HepG2 (cell line): Measurements from ENCODE around the gene RPL11. TPM values are rescaled to one million over a fixed set of nuclear protein-coding genes. Genes with fewer than 3 reads are reported as not detected.

Experiments
- ATAD3A ChIP-seq: sonication (generic); formaldehyde crosslinking; IDR thresholded peaks from 2 replicates; pipeline ENCODE4 v1.4.0; 2020; ENCODE audit warnings: missing genetic modification reagents
- BRCA1 ChIP-seq: sonication (generic); formaldehyde crosslinking; IDR thresholded peaks from 2 replicates; pipeline ENCODE4 v1.4.0; 2020; ENCODE audit warnings: missing genetic modification reagents
- CEBPB ChIP-seq: IDR thresholded peaks from 2 replicates; pipeline ENCODE4 v1.6.1; 2011; ENCODE audit warnings: low read depth, low read length, improper control_type of control experiment, borderline replicate concordance
- CSRNP2 ChIP-seq: sonication (generic); formaldehyde crosslinking; conservative IDR thresholded peaks from 2 replicates; pipeline ENCODE4 v1.8.0; 2022; ENCODE audit warnings: low read depth, missing genetic modification reagents
- ETV5 ChIP-seq: IDR thresholded peaks from 2 replicates; pipeline ENCODE4 v1.6.1; 2018; ENCODE audit warnings: missing biosample characterization, missing genetic modification reagents, inconsistent platforms, borderline replicate concordance
- GPN1 ChIP-seq: sonication (generic); formaldehyde crosslinking; IDR thresholded peaks from 2 replicates; pipeline ENCODE4 v1.5.1; 2020; ENCODE audit warnings: missing genetic modification reagents, borderline replicate concordance
- HDAC1 ChIP-seq: sonication (generic); formaldehyde crosslinking; IDR thresholded peaks from 2 replicates; pipeline ENCODE4 v1.5.1; 2020; ENCODE audit warnings: mild to moderate bottlenecking, missing genetic modification reagents
- IRF2 ChIP-seq: IDR thresholded peaks from 2 replicates; pipeline ENCODE4 v1.6.1; 2018; ENCODE audit warnings: missing genetic modification reagents, missing compliant biosample characterization
- KAT8 ChIP-seq: IDR thresholded peaks from 2 replicates; pipeline ENCODE4 v1.6.1; 2016; ENCODE audit warnings: missing genetic modification reagents, missing compliant biosample characterization
- MXD1 ChIP-seq: sonication (generic); formaldehyde crosslinking; IDR thresholded peaks from 2 replicates; pipeline ENCODE4 v1.4.0; 2020; ENCODE audit warnings: mild to moderate bottlenecking, missing genetic modification reagents
- RARA ChIP-seq: IDR thresholded peaks from 2 replicates; pipeline ENCODE4 v1.6.1; 2016; ENCODE audit warnings: missing genetic modification reagents, missing compliant biosample characterization
- RXRA ChIP-seq: sonication (generic); formaldehyde crosslinking; IDR thresholded peaks from 2 replicates; pipeline ENCODE4 v1.5.1; 2020; ENCODE audit warnings: missing genetic modification reagents
- SUZ12 ChIP-seq: fragments of 150-350 bp; IDR thresholded peaks from 2 replicates; pipeline ENCODE4 v1.6.1; 2014; ENCODE audit warnings: low read depth, low read length
- TSC22D2 ChIP-seq: sonication (generic); formaldehyde crosslinking; IDR thresholded peaks from 2 replicates; pipeline ENCODE4 v1.5.1; 2020; ENCODE audit warnings: missing genetic modification reagents, mild to moderate bottlenecking, borderline replicate concordance
- ZNF143 ChIP-seq: sonication (generic); formaldehyde crosslinking; IDR thresholded peaks from 2 replicates; pipeline ENCODE4 v1.4.0; 2020; ENCODE audit warnings: missing genetic modification reagents
- ZNF431 ChIP-seq: sonication (generic); formaldehyde crosslinking; IDR thresholded peaks from 2 replicates; pipeline ENCODE4 v1.9.0; 2022; ENCODE audit warnings: missing genetic modification reagents, low read depth, mild to moderate bottlenecking, borderline replicate concordance
- ZNF598 ChIP-seq: sonication (generic); formaldehyde crosslinking; IDR thresholded peaks from 2 replicates; pipeline ENCODE4 v1.5.1; 2020; ENCODE audit warnings: mild to moderate bottlenecking, missing genetic modification reagents, borderline replicate concordance
- ZNF615 ChIP-seq: sonication (generic); formaldehyde crosslinking; IDR thresholded peaks from 2 replicates; pipeline ENCODE4 v1.5.0; 2020; ENCODE audit warnings: mild to moderate bottlenecking, missing genetic modification reagents, borderline replicate concordance
- ZNF792 ChIP-seq: IDR thresholded peaks from 2 replicates; pipeline ENCODE4 v1.6.1; 2016
- polyA plus RNA-seq, 8 experiments: library from polyadenylated mRNA; depleted of rRNA in 3 of 8; stranded (reverse) in 7 of 8; unstranded in 1 of 8; fragments of >200 nt; fragmentation: Illumina TruSeq in 4 of 8; extraction: Trizol in 4 of 8; gene quantifications; 2 replicates each; pipeline versions ENCODE4 v1.2.1 to v1.2.3, GENCODE V29; 2011 to 2016; ENCODE audit warnings: low read depth in 4 of 8, missing spikeins in 1 of 8, mixed read lengths in 1 of 8; ENCODE audit not compliant: insufficient read depth in 1 of 8
- total RNA-seq, 5 experiments: library from RNA; depleted of rRNA; stranded (reverse); fragments of >200 nt; fragmentation: Illumina TruSeq; extraction: Trizol; gene quantifications; 2 replicates each; pipeline ENCODE4 v1.2.3, GENCODE V29; 2016; ENCODE audit warnings: low read depth in 1 of 5
- TF ChIP-seq, protein P1 (sequence below): sonication (generic); formaldehyde crosslinking; IDR thresholded peaks from 2 replicates; pipeline ENCODE4 v1.4.0; 2020; ENCODE audit warnings: missing genetic modification reagents
- TF ChIP-seq, protein P2 (sequence below): sonication (generic); formaldehyde crosslinking; IDR thresholded peaks from 2 replicates; pipeline ENCODE4 v1.5.0; 2020; ENCODE audit warnings: mild to moderate bottlenecking, missing genetic modification reagents, borderline replicate concordance

The RPL11 gene
- total and polyA plus RNA-seq, 2 of the 13 experiments (the other 11 are each of a cell fraction or from before 2014, with no cell fraction given), result 1,682 to 2,010 TPM

GRCh38 chr1:23673086-23673813 is 18.4 kb upstream of the RPL11 start (continued):
- TF ChIP-seq ZNF598 (CRISPR knock-in tag), result no peak
- peak; percentile 97 for TF ChIP-seq TSC22D2 (CRISPR knock-in tag)
- no peak for TF ChIP-seq MXD1
- TF ChIP-seq ZNF792 (CRISPR knock-in tag), result peak; percentile 55; the same call in 1 of the 2 replicates
- no peak for TF ChIP-seq CSRNP2 (CRISPR knock-in tag)
- no peak for TF ChIP-seq CEBPB
- TF ChIP-seq, protein P1, sequence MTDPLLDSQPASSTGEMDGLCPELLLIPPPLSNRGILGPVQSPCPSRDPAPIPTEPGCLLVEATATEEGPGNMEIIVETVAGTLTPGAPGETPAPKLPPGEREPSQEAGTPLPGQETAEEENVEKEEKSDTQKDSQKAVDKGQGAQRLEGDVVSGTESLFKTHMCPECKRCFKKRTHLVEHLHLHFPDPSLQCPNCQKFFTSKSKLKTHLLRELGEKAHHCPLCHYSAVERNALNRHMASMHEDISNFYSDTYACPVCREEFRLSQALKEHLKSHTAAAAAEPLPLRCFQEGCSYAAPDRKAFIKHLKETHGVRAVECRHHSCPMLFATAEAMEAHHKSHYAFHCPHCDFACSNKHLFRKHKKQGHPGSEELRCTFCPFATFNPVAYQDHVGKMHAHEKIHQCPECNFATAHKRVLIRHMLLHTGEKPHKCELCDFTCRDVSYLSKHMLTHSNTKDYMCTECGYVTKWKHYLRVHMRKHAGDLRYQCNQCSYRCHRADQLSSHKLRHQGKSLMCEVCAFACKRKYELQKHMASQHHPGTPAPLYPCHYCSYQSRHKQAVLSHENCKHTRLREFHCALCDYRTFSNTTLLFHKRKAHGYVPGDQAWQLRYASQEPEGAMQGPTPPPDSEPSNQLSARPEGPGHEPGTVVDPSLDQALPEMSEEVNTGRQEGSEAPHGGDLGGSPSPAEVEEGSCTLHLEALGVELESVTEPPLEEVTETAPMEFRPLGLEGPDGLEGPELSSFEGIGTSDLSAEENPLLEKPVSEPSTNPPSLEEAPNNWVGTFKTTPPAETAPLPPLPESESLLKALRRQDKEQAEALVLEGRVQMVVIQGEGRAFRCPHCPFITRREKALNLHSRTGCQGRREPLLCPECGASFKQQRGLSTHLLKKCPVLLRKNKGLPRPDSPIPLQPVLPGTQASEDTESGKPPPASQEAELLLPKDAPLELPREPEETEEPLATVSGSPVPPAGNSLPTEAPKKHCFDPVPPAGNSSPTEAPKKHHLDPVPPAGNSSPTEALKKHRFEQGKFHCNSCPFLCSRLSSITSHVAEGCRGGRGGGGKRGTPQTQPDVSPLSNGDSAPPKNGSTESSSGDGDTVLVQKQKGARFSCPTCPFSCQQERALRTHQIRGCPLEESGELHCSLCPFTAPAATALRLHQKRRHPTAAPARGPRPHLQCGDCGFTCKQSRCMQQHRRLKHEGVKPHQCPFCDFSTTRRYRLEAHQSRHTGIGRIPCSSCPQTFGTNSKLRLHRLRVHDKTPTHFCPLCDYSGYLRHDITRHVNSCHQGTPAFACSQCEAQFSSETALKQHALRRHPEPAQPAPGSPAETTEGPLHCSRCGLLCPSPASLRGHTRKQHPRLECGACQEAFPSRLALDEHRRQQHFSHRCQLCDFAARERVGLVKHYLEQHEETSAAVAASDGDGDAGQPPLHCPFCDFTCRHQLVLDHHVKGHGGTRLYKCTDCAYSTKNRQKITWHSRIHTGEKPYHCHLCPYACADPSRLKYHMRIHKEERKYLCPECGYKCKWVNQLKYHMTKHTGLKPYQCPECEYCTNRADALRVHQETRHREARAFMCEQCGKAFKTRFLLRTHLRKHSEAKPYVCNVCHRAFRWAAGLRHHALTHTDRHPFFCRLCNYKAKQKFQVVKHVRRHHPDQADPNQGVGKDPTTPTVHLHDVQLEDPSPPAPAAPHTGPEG (CRISPR knock-in tag), result no peak; the same call in 1 of the 2 replicates
- no peak for TF ChIP-seq SUZ12
- TF ChIP-seq BRCA1, result peak; percentile 90; the same call in 1 of the 2 replicates
- no peak for TF ChIP-seq ZNF615 (CRISPR knock-in tag)
- no peak for TF ChIP-seq KAT8 (CRISPR knock-in tag)
- TF ChIP-seq GPN1 (CRISPR knock-in tag), result no peak
- TF ChIP-seq ETV5, result peak; percentile 42; the same call in 1 of the 2 replicates
- TF ChIP-seq ZNF431 (CRISPR knock-in tag), result peak; percentile 73; the same call in 1 of the 2 replicates
- TF ChIP-seq RXRA (CRISPR knock-in tag), result no peak
- TF ChIP-seq IRF2 (CRISPR knock-in tag), result 0 out of 2 replicates have a peak, but pooled peaks have one; percentile 70
- TF ChIP-seq, protein P2, sequence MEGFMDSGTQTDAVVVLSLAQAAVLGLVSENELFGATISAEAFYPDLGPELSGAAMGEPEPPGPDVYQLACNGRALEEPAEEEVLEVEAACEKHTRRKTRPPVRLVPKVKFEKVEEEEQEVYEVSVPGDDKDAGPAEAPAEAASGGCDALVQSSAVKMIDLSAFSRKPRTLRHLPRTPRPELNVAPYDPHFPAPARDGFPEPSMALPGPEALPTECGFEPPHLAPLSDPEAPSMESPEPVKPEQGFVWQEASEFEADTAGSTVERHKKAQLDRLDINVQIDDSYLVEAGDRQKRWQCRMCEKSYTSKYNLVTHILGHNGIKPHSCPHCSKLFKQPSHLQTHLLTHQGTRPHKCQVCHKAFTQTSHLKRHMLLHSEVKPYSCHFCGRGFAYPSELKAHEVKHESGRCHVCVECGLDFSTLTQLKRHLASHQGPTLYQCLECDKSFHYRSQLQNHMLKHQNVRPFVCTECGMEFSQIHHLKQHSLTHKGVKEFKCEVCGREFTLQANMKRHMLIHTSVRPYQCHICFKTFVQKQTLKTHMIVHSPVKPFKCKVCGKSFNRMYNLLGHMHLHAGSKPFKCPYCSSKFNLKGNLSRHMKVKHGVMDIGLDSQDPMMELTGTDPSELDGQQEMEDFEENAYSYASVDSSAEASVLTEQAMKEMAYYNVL (CRISPR knock-in tag), result no peak
- peak; percentile 33; the same call in 1 of the 2 replicates for TF ChIP-seq HDAC1 (CRISPR knock-in tag)
- no peak for TF ChIP-seq ZNF143 (CRISPR knock-in tag)
- TF ChIP-seq RARA (CRISPR knock-in tag), result peak; percentile 48; the same call in 1 of the 2 replicates
- TF ChIP-seq ATAD3A (CRISPR knock-in tag), result 0 out of 2 replicates have a peak, but pooled peaks have one; percentile 88
